K562 (cell line): ENCODE measurements around the gene MCM3. TPM values are rescaled to one million over a fixed set of nuclear protein-coding genes. Genes with fewer than 3 reads are reported as not detected.

Experiments used
- AFF1 ChIP-seq, 2 experiments: fragments of 450-650 bp; IDR thresholded peaks; 2 replicates each; pipeline ENCODE4 v1.6.1; 2018; ENCODE audit warnings: mild to moderate bottlenecking in 2 of 2, low read depth in 1 of 2; ENCODE audit not compliant: partially characterized antibody in 2 of 2
- CBX5 ChIP-seq: IDR thresholded peaks from 2 replicates; pipeline ENCODE4 v1.6.1; 2014; ENCODE audit warnings: low read depth, borderline replicate concordance
- DPF2 ChIP-seq: fragments of 450-650 bp; IDR thresholded peaks from 2 replicates; pipeline ENCODE4 v1.6.1; 2016
- ELF2 ChIP-seq: fragments of 250-450 bp; sonication (Bioruptor Pico); IDR thresholded peaks from 2 replicates; pipeline ENCODE4 v1.5.0; 2021; ENCODE audit warnings: mild to moderate bottlenecking
- ETV1 ChIP-seq: fragments of 450-650 bp; conservative IDR thresholded peaks from 2 replicates; pipeline ENCODE4 v1.6.1; 2016; ENCODE audit warnings: missing genetic modification characterization, control low read depth, low read depth, missing compliant biosample characterization
- NFIC ChIP-seq: fragments of 450-650 bp; IDR thresholded peaks from 2 replicates; pipeline ENCODE4 v1.6.1; 2017; ENCODE audit warnings: mild to moderate bottlenecking, inconsistent platforms
- NR2C1 ChIP-seq, 2 experiments: fragments of 450-650 bp; IDR thresholded peaks; 2 replicates each; pipeline ENCODE4 v1.6.1; 2017; ENCODE audit warnings: mild to moderate bottlenecking in 2 of 2, antibody characterized with exemption in 1 of 2, inconsistent platforms in 1 of 2, missing compliant biosample characterization in 1 of 2, missing genetic modification characterization in 1 of 2
- SMARCA4 ChIP-seq: fragments of 450-650 bp; IDR thresholded peaks from 2 replicates; pipeline ENCODE4 v1.6.1; 2016
- SRF ChIP-seq, 2 experiments: fragments of 250-450, 450-650 bp in 1 of 2; sonication (Bioruptor Pico) in 1 of 2; sonication (generic) in 1 of 2; formaldehyde crosslinking; IDR thresholded peaks; 2 replicates each; pipeline versions ENCODE4 v1.5.0 to v1.5.1; 2020 to 2022; ENCODE audit warnings: mild to moderate bottlenecking in 1 of 2, missing genetic modification reagents in 1 of 2
- TOE1 ChIP-seq, 2 experiments: fragments of 450-650 bp in 1 of 2; sonication (generic) in 1 of 2; formaldehyde crosslinking in 1 of 2; IDR thresholded peaks; 2 replicates each; pipeline versions ENCODE4 v1.7.1 to v1.8.0; 2016 to 2022; ENCODE audit warnings: borderline replicate concordance in 2 of 2, mild to moderate bottlenecking in 2 of 2, antibody characterized with exemption in 1 of 2, inconsistent platforms in 1 of 2, low read depth in 1 of 2, missing genetic modification reagents in 1 of 2, moderate library complexity in 1 of 2
- ZNF175 ChIP-seq: fragments of 200-800 bp; sonication (Bioruptor generic); IDR thresholded peaks from 2 replicates; pipeline ENCODE4 v1.6.1; 2016; ENCODE audit warnings: low read depth, mild to moderate bottlenecking, missing genetic modification characterization, missing compliant biosample characterization
- ZNF668 ChIP-seq: fragments of 250-450 bp; sonication (Bioruptor Pico); IDR thresholded peaks from 2 replicates; pipeline ENCODE4 v1.8.0; 2022; ENCODE audit warnings: mild to moderate bottlenecking, inconsistent platforms
- polyA plus RNA-seq, 8 experiments: library from polyadenylated mRNA; depleted of rRNA in 4 of 8; stranded (reverse) in 5 of 8; unstranded in 3 of 8; fragments of >200 nt; fragmentation: Nextera tagmentation in 2 of 8; fragmentation: Illumina TruSeq in 1 of 8; extraction: Ambion mirVana in 2 of 8; extraction: Trizol in 1 of 8; gene quantifications; 2 replicates each; pipeline versions ENCODE4 v1.2.1 to v1.2.3, GENCODE V29; 2011 to 2014; ENCODE audit warnings: inconsistent platforms in 1 of 8, missing spikeins in 1 of 8
- total RNA-seq, 7 experiments: library from RNA; depleted of rRNA in 6 of 7; stranded (reverse); fragments of >200 nt in 6 of 7; fragmentation: Illumina TruSeq in 2 of 7; extraction: Trizol in 2 of 7; gene quantifications; 2 replicates each; pipeline versions ENCODE4 v1.2.1 to v1.2.3, GENCODE V29; 2011 to 2021; ENCODE audit warnings: low replicate concordance in 1 of 7
- TF ChIP-seq, protein P1 (sequence below): fragments of 200-800 bp; sonication (Bioruptor generic); IDR thresholded peaks from 2 replicates; pipeline ENCODE4 v1.6.1; 2016; ENCODE audit warnings: missing genetic modification characterization, missing compliant biosample characterization
- TF ChIP-seq, protein P2 (sequence below): fragments of 250-450 bp; sonication (Bioruptor Pico); IDR thresholded peaks from 2 replicates; pipeline ENCODE4 v1.8.0; 2022; ENCODE audit warnings: moderate library complexity, mild to moderate bottlenecking, inconsistent platforms

MCM3 gene
- total and polyA plus RNA-seq, 9 of the 15 experiments (the other 6 are each of a cell fraction or from before 2014, with no cell fraction given) = 76.1 to 270 (median 250) TPM

DNA sequence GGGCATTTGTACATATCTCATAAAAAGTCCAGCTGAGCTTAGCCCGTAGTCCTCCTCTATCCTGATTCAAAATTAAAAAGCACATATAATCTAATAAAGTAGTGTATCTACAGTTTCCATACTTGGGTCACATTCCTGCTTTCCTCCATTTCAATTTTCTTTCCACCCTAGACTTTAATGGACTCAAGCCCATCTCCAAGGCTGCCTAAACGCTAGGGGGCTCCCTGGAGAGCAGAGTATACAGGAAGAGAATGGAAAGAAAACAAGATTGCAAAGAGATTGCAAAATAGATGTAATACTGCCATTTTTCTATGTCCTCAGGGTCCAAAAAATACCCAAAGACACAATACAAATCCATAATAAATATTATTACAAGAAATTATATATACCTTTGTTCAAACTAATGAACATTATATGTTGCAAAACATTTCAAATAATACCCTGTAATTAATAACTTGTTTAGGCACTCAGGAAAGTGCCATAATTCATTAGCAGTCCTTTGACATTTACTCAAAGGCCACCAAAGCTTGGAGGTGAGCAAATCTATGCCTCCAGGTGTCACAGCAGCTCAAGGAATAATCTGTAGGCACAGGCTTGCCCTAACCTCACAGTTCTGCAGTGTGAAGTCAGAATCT, 2.4 kb upstream of the MCM3 start (continued):
- TF ChIP-seq, protein P1, sequence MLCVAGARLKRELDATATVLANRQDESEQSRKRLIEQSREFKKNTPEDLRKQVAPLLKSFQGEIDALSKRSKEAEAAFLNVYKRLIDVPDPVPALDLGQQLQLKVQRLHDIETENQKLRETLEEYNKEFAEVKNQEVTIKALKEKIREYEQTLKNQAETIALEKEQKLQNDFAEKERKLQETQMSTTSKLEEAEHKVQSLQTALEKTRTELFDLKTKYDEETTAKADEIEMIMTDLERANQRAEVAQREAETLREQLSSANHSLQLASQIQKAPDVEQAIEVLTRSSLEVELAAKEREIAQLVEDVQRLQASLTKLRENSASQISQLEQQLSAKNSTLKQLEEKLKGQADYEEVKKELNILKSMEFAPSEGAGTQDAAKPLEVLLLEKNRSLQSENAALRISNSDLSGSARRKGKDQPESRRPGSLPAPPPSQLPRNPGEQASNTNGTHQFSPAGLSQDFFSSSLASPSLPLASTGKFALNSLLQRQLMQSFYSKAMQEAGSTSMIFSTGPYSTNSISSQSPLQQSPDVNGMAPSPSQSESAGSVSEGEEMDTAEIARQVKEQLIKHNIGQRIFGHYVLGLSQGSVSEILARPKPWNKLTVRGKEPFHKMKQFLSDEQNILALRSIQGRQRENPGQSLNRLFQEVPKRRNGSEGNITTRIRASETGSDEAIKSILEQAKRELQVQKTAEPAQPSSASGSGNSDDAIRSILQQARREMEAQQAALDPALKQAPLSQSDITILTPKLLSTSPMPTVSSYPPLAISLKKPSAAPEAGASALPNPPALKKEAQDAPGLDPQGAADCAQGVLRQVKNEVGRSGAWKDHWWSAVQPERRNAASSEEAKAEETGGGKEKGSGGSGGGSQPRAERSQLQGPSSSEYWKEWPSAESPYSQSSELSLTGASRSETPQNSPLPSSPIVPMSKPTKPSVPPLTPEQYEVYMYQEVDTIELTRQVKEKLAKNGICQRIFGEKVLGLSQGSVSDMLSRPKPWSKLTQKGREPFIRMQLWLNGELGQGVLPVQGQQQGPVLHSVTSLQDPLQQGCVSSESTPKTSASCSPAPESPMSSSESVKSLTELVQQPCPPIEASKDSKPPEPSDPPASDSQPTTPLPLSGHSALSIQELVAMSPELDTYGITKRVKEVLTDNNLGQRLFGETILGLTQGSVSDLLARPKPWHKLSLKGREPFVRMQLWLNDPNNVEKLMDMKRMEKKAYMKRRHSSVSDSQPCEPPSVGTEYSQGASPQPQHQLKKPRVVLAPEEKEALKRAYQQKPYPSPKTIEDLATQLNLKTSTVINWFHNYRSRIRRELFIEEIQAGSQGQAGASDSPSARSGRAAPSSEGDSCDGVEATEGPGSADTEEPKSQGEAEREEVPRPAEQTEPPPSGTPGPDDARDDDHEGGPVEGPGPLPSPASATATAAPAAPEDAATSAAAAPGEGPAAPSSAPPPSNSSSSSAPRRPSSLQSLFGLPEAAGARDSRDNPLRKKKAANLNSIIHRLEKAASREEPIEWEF (CRISPR knock-in tag) = no peak
- TF ChIP-seq SRF (CRISPR knock-in tag; IDR thresholded peaks at IDR 0.05) = peak in 1 of 2 experiments; percentile 34; a peak in 1 of 4 replicates
- 0 out of 2 replicates have a peak, but pooled peaks have one; percentile 13 for TF ChIP-seq NFIC
- TF ChIP-seq DPF2 = peak; percentile 40; the same call in 1 of the 2 replicates
- TF ChIP-seq, protein P2, sequence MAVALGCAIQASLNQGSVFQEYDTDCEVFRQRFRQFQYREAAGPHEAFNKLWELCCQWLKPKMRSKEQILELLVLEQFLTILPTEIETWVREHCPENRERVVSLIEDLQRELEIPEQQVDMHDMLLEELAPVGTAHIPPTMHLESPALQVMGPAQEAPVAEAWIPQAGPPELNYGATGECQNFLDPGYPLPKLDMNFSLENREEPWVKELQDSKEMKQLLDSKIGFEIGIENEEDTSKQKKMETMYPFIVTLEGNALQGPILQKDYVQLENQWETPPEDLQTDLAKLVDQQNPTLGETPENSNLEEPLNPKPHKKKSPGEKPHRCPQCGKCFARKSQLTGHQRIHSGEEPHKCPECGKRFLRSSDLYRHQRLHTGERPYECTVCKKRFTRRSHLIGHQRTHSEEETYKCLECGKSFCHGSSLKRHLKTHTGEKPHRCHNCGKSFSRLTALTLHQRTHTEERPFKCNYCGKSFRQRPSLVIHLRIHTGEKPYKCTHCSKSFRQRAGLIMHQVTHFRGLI (CRISPR knock-in tag) = peak; percentile 57; the same call in 1 of the 2 replicates
- TF ChIP-seq ZNF175 (CRISPR knock-in tag) = peak; percentile 76; the same call in 1 of the 2 replicates
- TF ChIP-seq CBX5 = no peak
- peak; percentile 82 for TF ChIP-seq ETV1
- TF ChIP-seq NR2C1 (IDR thresholded peaks at IDR 0.05) = no peak
- peak; percentile 43; the same call in 1 of the 2 replicates for TF ChIP-seq NR2C1 (tag; IDR thresholded peaks at IDR 0.05)
- peak in 1 of 2 experiments; percentile 48 for TF ChIP-seq AFF1 (IDR thresholded peaks at IDR 0.05; ENCODE audit: low read depth in 1 of 2, partially characterized antibody in 2 of 2)
- peak; percentile 42; the same call in 1 of the 2 replicates for TF ChIP-seq SMARCA4
- TF ChIP-seq TOE1 (IDR thresholded peaks at IDR 0.05; ENCODE audit: borderline replicate concordance) = peak; percentile 51; the same call in 1 of the 2 replicates
- no peak for TF ChIP-seq TOE1 (CRISPR knock-in tag; IDR thresholded peaks at IDR 0.05; ENCODE audit: borderline replicate concordance, low read depth)
- TF ChIP-seq ELF2 (CRISPR knock-in tag) = peak; percentile 59; the same call in 1 of the 2 replicates
- TF ChIP-seq ZNF668 = no peak
